Measurements from ENCODE around the gene NRL.

NRL gene

GRCh38 chr14:24058260-24058950, 56.3 kb downstream of the NRL start:
- TF ChIP-seq CTCF (IDR thresholded peaks at IDR 0.05; ENCODE audit: extremely low read depth, insufficient read depth, missing control alignments), result peak; percentile 74
- in situ Hi-C loops (cut with MboI; ENCODE audit: low pct_unique_long_range_greater_than_20kb, low sequenced_read_pairs, unreplicated experiment), result no loop called here
- DNase-seq (ENCODE audit: low spot score), result peak; percentile 81

GRCh38 chr14:24057867-24058259, 56.9 kb downstream of the NRL start:
- in situ Hi-C loops (cut with MboI; ENCODE audit: low pct_unique_long_range_greater_than_20kb, low sequenced_read_pairs, unreplicated experiment), result no loop called here
- TF ChIP-seq CTCF (IDR thresholded peaks at IDR 0.05; ENCODE audit: extremely low read depth, insufficient read depth, missing control alignments), result no peak

GRCh38 chr14:24057271-24057670, 57.5 kb downstream of the NRL start:
- no peak for TF ChIP-seq CTCF (IDR thresholded peaks at IDR 0.05; ENCODE audit: extremely low read depth, insufficient read depth, missing control alignments)
- in situ Hi-C loops (cut with MboI; ENCODE audit: low pct_unique_long_range_greater_than_20kb, low sequenced_read_pairs, unreplicated experiment), result no loop called here
- no peak for DNase-seq (ENCODE audit: low spot score)

More at GRCh38 chr14:24057867-24058259, 56.9 kb downstream of the NRL start:
- DNase-seq (ENCODE audit: low spot score), result no peak

GRCh38 chr14:24056800-24057184, 58.0 kb downstream of the NRL start:
- TF ChIP-seq CTCF (IDR thresholded peaks at IDR 0.05; ENCODE audit: extremely low read depth, insufficient read depth, missing control alignments), result no peak
- in situ Hi-C loops (cut with MboI; ENCODE audit: low pct_unique_long_range_greater_than_20kb, low sequenced_read_pairs, unreplicated experiment), result no loop called here
- DNase-seq (ENCODE audit: low spot score), result no peak

GRCh38 chr14:24055971-24056799, 58.6 kb downstream of the NRL start:
- in situ Hi-C loops (cut with MboI; ENCODE audit: low pct_unique_long_range_greater_than_20kb, low sequenced_read_pairs, unreplicated experiment), result no loop called here
- no peak for DNase-seq (ENCODE audit: low spot score)
- no peak for TF ChIP-seq CTCF (IDR thresholded peaks at IDR 0.05; ENCODE audit: extremely low read depth, insufficient read depth, missing control alignments)

- no peak for DNase-seq (ENCODE audit: low spot score)
- no peak for TF ChIP-seq CTCF (IDR thresholded peaks at IDR 0.05; ENCODE audit: extremely low read depth, insufficient read depth, missing control alignments)
- in situ Hi-C loops (cut with MboI; ENCODE audit: low pct_unique_long_range_greater_than_20kb, low sequenced_read_pairs, unreplicated experiment), result no loop called here
Observed at GRCh38 chr14:24054646-24055045, 60.1 kb downstream of the NRL start.

All from GM13977 (cell line).